ENCODE results near the gene P2RY2.

The P2RY2 gene

GRCh38 chr11:73198677-73199076 lies 19.4 kb upstream of the P2RY2 start:
- Histone ChIP-seq H3K9ac (ENCODE audit: low read length) (no peak overlapping the region), H3K4me1 (ENCODE audit: control insufficient read depth, insufficient read depth, low read length) (peaks cover 26% of the 10 kb centered on the region), H3K4me3 (ENCODE audit: low read length) (no peak overlapping the region), H3K36me3 (ENCODE audit: control insufficient read depth, insufficient read depth, low read length, severe bottlenecking) (no peaks in the 10 kb centered on the region), H3K9me3 (ENCODE audit: control insufficient read depth, low read length) (no peaks in the 10 kb centered on the region), H3K27me3 (replicated peaks; ENCODE audit: control insufficient read depth, insufficient read depth, low read length) (no peaks in the 10 kb centered on the region)
- no peak for DNase-seq (ENCODE audit: low read depth)

GRCh38 chr11:73199446-73199845 lies 18.6 kb upstream of the P2RY2 start:
- H3K9me3 ChIP-seq (ENCODE audit: control insufficient read depth, low read length), result no peaks in the 10 kb centered on the region
- no peak overlapping the region for H3K9ac ChIP-seq (ENCODE audit: low read length)
- no peak overlapping the region for H3K4me3 ChIP-seq (ENCODE audit: low read length)
- H3K36me3 ChIP-seq (ENCODE audit: control insufficient read depth, insufficient read depth, low read length, severe bottlenecking), result no peaks in the 10 kb centered on the region
- H3K4me1 ChIP-seq (ENCODE audit: control insufficient read depth, insufficient read depth, low read length), result peaks cover 26% of the 10 kb centered on the region
- peaks cover 3% of the 10 kb centered on the region for H3K27me3 ChIP-seq (replicated peaks; ENCODE audit: control insufficient read depth, insufficient read depth, low read length)
- no peak for DNase-seq (ENCODE audit: low read depth)

DNA sequence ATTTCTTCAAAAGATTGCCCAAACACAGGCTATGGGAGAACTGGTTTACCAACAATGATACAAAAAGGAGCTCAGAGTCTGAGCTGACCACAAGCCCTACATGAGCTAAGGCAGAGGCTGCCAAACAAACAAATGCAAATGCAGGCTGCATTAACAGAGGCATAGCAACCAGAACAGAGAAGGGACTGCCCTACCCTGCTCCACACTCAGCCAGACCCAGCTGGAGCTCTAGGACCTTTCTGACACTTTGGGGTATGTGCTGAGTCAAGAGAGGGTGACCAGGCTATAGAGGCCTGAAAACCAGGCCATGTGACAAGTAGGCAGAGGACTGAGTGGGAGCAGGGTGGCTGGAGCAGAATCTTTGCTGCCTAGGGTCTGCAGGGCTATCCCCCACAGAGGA lies 17.8 kb upstream of the P2RY2 start:
- no peak for DNase-seq (ENCODE audit: low read depth)
- peaks cover 26% of the 10 kb centered on the region for H3K4me1 ChIP-seq (ENCODE audit: control insufficient read depth, insufficient read depth, low read length)
- H3K4me3 ChIP-seq (ENCODE audit: low read length), result no peak overlapping the region
- H3K36me3 ChIP-seq (ENCODE audit: control insufficient read depth, insufficient read depth, low read length, severe bottlenecking), result no peaks in the 10 kb centered on the region
- no peaks in the 10 kb centered on the region for H3K9me3 ChIP-seq (ENCODE audit: control insufficient read depth, low read length)
- no peak overlapping the region for H3K9ac ChIP-seq (ENCODE audit: low read length)
- H3K27me3 ChIP-seq (replicated peaks; ENCODE audit: control insufficient read depth, insufficient read depth, low read length), result peaks cover 8% of the 10 kb centered on the region

- no peak overlapping the region for H3K4me3 ChIP-seq (ENCODE audit: low read length)
- peaks cover 8% of the 10 kb centered on the region for H3K27me3 ChIP-seq (replicated peaks; ENCODE audit: control insufficient read depth, insufficient read depth, low read length)
- no peaks in the 10 kb centered on the region for H3K36me3 ChIP-seq (ENCODE audit: control insufficient read depth, insufficient read depth, low read length, severe bottlenecking)
- DNase-seq (ENCODE audit: low read depth), result no peak
- H3K4me1 ChIP-seq (ENCODE audit: control insufficient read depth, insufficient read depth, low read length), result peaks cover 26% of the 10 kb centered on the region
- H3K9ac ChIP-seq (ENCODE audit: low read length), result peak overlapping the region; percentile 49
- no peaks in the 10 kb centered on the region for H3K9me3 ChIP-seq (ENCODE audit: control insufficient read depth, low read length)
Measured at GRCh38 chr11:73201249-73201648, 16.8 kb upstream of the P2RY2 start.

GRCh38 chr11:73201888-73202780 lies 15.9 kb upstream of the P2RY2 start:
- H3K9ac ChIP-seq (ENCODE audit: low read length), result no peak overlapping the region
- no peak overlapping the region for H3K4me3 ChIP-seq (ENCODE audit: low read length)
- H3K27me3 ChIP-seq (replicated peaks; ENCODE audit: control insufficient read depth, insufficient read depth, low read length), result peaks cover 8% of the 10 kb centered on the region
- H3K9me3 ChIP-seq (ENCODE audit: control insufficient read depth, low read length), result no peaks in the 10 kb centered on the region
- no peaks in the 10 kb centered on the region for H3K36me3 ChIP-seq (ENCODE audit: control insufficient read depth, insufficient read depth, low read length, severe bottlenecking)
- DNase-seq (ENCODE audit: low read depth), result no peak
- H3K4me1 ChIP-seq (ENCODE audit: control insufficient read depth, insufficient read depth, low read length), result peaks cover 26% of the 10 kb centered on the region

- Histone ChIP-seq H3K36me3 (ENCODE audit: control insufficient read depth, insufficient read depth, low read length, severe bottlenecking) (no peaks in the 10 kb centered on the region), H3K4me3 (ENCODE audit: low read length) (no peak overlapping the region), H3K27me3 (replicated peaks; ENCODE audit: control insufficient read depth, insufficient read depth, low read length) (peaks cover 8% of the 10 kb centered on the region), H3K4me1 (ENCODE audit: control insufficient read depth, insufficient read depth, low read length) (peaks cover 26% of the 10 kb centered on the region), H3K9me3 (ENCODE audit: control insufficient read depth, low read length) (no peaks in the 10 kb centered on the region), H3K9ac (ENCODE audit: low read length) (no peak overlapping the region)
- no peak for DNase-seq (ENCODE audit: low read depth)
Measured at GRCh38 chr11:73203322-73203721, 14.8 kb upstream of the P2RY2 start.

- Histone ChIP-seq H3K9ac (ENCODE audit: low read length) (no peak overlapping the region), H3K4me3 (ENCODE audit: low read length) (no peak overlapping the region), H3K36me3 (ENCODE audit: control insufficient read depth, insufficient read depth, low read length, severe bottlenecking) (no peaks in the 10 kb centered on the region), H3K27me3 (replicated peaks; ENCODE audit: control insufficient read depth, insufficient read depth, low read length) (peaks cover 8% of the 10 kb centered on the region), H3K4me1 (ENCODE audit: control insufficient read depth, insufficient read depth, low read length) (peaks cover 22% of the 10 kb centered on the region), H3K9me3 (ENCODE audit: control insufficient read depth, low read length) (no peaks in the 10 kb centered on the region)
- DNase-seq (ENCODE audit: low read depth), result no peak
Measured at GRCh38 chr11:73203790-73204189, 14.3 kb upstream of the P2RY2 start.

DNA sequence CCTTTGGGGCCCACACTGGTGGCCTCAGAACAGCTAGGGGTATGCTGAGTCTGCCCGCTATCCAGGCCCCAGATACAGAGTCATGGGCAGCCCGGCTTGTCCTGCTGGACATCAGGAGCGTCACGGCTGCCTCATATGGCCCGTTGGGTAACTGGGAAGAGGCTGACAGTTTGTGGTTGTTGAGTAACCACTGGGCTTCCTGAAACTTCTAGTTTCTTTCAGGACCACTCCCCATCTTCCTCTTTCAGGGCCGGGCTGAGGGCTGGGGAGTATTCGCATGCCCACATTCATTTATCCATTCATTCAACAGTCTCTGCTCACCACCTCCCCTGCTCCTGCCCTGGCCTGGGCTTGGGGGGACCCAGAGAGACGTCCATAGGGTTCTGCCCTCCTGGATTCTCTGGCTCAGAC lies 13.4 kb upstream of the P2RY2 start:
- H3K4me3 ChIP-seq (ENCODE audit: low read length), result no peak overlapping the region
- H3K36me3 ChIP-seq (ENCODE audit: control insufficient read depth, insufficient read depth, low read length, severe bottlenecking), result no peaks in the 10 kb centered on the region
- H3K9me3 ChIP-seq (ENCODE audit: control insufficient read depth, low read length), result no peaks in the 10 kb centered on the region
- no peak for DNase-seq (ENCODE audit: low read depth)
- no peak overlapping the region for H3K9ac ChIP-seq (ENCODE audit: low read length)
- H3K27me3 ChIP-seq (replicated peaks; ENCODE audit: control insufficient read depth, insufficient read depth, low read length), result peaks cover 8% of the 10 kb centered on the region
- peaks cover 22% of the 10 kb centered on the region for H3K4me1 ChIP-seq (ENCODE audit: control insufficient read depth, insufficient read depth, low read length)

- Histone ChIP-seq H3K4me1 (ENCODE audit: control insufficient read depth, insufficient read depth, low read length) (peaks cover 13% of the 10 kb centered on the region), H3K36me3 (ENCODE audit: control insufficient read depth, insufficient read depth, low read length, severe bottlenecking) (no peaks in the 10 kb centered on the region), H3K9me3 (ENCODE audit: control insufficient read depth, low read length) (no peaks in the 10 kb centered on the region), H3K9ac (ENCODE audit: low read length) (no peak overlapping the region), H3K27me3 (replicated peaks; ENCODE audit: control insufficient read depth, insufficient read depth, low read length) (peaks cover 8% of the 10 kb centered on the region), H3K4me3 (ENCODE audit: low read length) (no peak overlapping the region)
- no peak for DNase-seq (ENCODE audit: low read depth)
Measured at GRCh38 chr11:73205661-73206343, 12.3 kb upstream of the P2RY2 start.

DNA sequence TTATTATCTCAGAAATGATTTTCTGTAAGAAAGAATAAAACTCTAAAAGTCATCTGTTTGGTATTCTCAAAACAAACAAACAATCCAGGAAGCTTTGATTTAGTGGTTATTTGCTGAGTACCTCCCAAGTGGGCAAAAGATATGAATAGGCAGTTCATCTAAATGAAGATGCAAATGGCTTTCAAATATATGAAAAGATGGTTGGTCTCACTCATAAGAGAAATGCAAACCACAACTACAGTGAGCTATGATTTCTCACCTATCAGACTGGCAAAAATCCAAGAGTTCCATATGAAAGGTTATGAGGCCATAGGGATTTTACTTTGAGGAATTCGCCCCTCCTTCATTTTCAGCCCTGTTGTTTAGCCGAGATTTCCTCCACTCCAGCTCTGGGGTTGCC lies 11.3 kb upstream of the P2RY2 start:
- H3K9me3 ChIP-seq (ENCODE audit: control insufficient read depth, low read length), result no peaks in the 10 kb centered on the region
- no peaks in the 10 kb centered on the region for H3K36me3 ChIP-seq (ENCODE audit: control insufficient read depth, insufficient read depth, low read length, severe bottlenecking)
- peaks cover 3% of the 10 kb centered on the region for H3K4me1 ChIP-seq (ENCODE audit: control insufficient read depth, insufficient read depth, low read length)
- H3K27me3 ChIP-seq (replicated peaks; ENCODE audit: control insufficient read depth, insufficient read depth, low read length), result peaks cover 8% of the 10 kb centered on the region
- peak; percentile 43 for DNase-seq (ENCODE audit: low read depth)
- no peak overlapping the region for H3K9ac ChIP-seq (ENCODE audit: low read length)
- no peak overlapping the region for H3K4me3 ChIP-seq (ENCODE audit: low read length)

DNA sequence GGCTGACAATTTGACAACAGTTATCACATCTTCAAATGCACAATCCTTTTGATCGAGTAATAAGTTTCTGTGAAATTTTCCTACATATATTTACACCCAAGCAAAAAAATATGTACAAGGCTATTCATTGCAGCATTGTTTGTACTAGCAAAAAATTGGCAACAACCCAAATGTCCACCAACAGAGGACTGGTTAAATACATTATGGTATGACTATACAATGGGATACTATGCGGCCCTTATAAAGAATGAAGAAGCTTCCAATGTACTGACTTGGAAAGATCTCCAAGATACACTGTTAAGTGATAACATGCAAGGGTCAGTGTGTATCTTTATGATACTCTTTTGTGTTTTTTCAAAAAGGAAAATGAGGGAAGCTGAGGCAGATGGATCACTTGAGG lies 8.2 kb upstream of the P2RY2 start:
- Histone ChIP-seq H3K27me3 (replicated peaks; ENCODE audit: control insufficient read depth, insufficient read depth, low read length) (peaks cover 4% of the 10 kb centered on the region), H3K36me3 (ENCODE audit: control insufficient read depth, insufficient read depth, low read length, severe bottlenecking) (no peaks in the 10 kb centered on the region), H3K9ac (ENCODE audit: low read length) (no peak overlapping the region), H3K4me3 (ENCODE audit: low read length) (no peak overlapping the region), H3K4me1 (ENCODE audit: control insufficient read depth, insufficient read depth, low read length) (no peaks in the 10 kb centered on the region), H3K9me3 (ENCODE audit: control insufficient read depth, low read length) (no peaks in the 10 kb centered on the region)
- DNase-seq (ENCODE audit: low read depth), result no peak
